NK-92 (cell line): ENCODE results near the gene MICAL3.

Experiments
- DNase-seq: peaks from one replicate; lab custom pipeline; 2025; ENCODE audit not compliant: unreplicated experiment; lab: John Stamatoyannopoulos, UW

MICAL3 gene

GRCh38 chr22:17873804-17874203, 150.6 kb downstream of the MICAL3 start:
- no peak for DNase-seq

- no peak for DNase-seq
Observed at GRCh38 chr22:17873116-17873515, 151.2 kb downstream of the MICAL3 start.

GRCh38 chr22:17872471-17872870, 151.9 kb downstream of the MICAL3 start:
- no peak for DNase-seq

GRCh38 chr22:17871726-17872458, 152.5 kb downstream of the MICAL3 start:
- no peak for DNase-seq

- no peak for DNase-seq
Observed at GRCh38 chr22:17870407-17870806, 154.0 kb downstream of the MICAL3 start.

GRCh38 chr22:17869285-17870096, 154.9 kb downstream of the MICAL3 start:
- DNase-seq, result no peak

GRCh38 chr22:17868771-17869170, 155.6 kb downstream of the MICAL3 start:
- no peak for DNase-seq

- no peak for DNase-seq
Observed at GRCh38 chr22:17867160-17867785, 157.1 kb downstream of the MICAL3 start.

GRCh38 chr22:17866621-17867020, 157.7 kb downstream of the MICAL3 start:
- DNase-seq, result no peak

- no peak for DNase-seq
Observed at GRCh38 chr22:17866127-17866526, 158.2 kb downstream of the MICAL3 start.

- DNase-seq, result no peak
Observed at GRCh38 chr22:17865183-17866055, 158.9 kb downstream of the MICAL3 start.

GRCh38 chr22:17864398-17865182, 159.8 kb downstream of the MICAL3 start:
- DNase-seq, result no peak

- no peak for DNase-seq
Observed at GRCh38 chr22:17862646-17863181, 161.6 kb downstream of the MICAL3 start.

- DNase-seq, result no peak
Observed at GRCh38 chr22:17861909-17862308, 162.5 kb downstream of the MICAL3 start.

GRCh38 chr22:17860220-17860965, 164.0 kb downstream of the MICAL3 start:
- DNase-seq, result no peak

GRCh38 chr22:17858033-17858432, 166.3 kb downstream of the MICAL3 start:
- no peak for DNase-seq

GRCh38 chr22:17855572-17856290, 168.6 kb downstream of the MICAL3 start:
- no peak for DNase-seq

- no peak for DNase-seq
Observed at GRCh38 chr22:17853073-17853472, 171.3 kb downstream of the MICAL3 start.

GRCh38 chr22:17851759-17852158, 172.6 kb downstream of the MICAL3 start:
- DNase-seq, result no peak
